Naive thymus-derived CD8-positive, alpha-beta T cell (primary cell): Measurements from ENCODE around the gene CXCR4. TPM values are rescaled to one million over a fixed set of nuclear protein-coding genes. Genes with fewer than 3 reads are reported as not detected.

ENCODE experiments used
- ATAC-seq, 2 donors: fragments of 150-1000 bp; cut with Tn5 transposase in 1 of 2; sonication (Bioruptor Pico), chemical (Tn5 transposase) in 1 of 2; 1 replicate in 1 of 2; 2 replicates in 1 of 2; pipeline ENCODE4 v1.10.0; 2021; ENCODE audit warnings: mild to moderate bottlenecking in 2 of 2, moderate library complexity in 2 of 2
- POLR2A ChIA-PET: fragments of 350-600 bp; sonication (Branson Sonifier 250); formaldehyde crosslinking; loops from one replicate; lab custom pipeline; 2021; ENCODE audit warnings: antibody characterized with exemption; lab: Charles Lee
- DNase-seq, 10 donors: peaks; one replicate each; pipeline versions ENCODE4 v3.0.0 to v3.0.0-alpha.2; 2020 to 2022
- H3K27ac Mint-ChIP-seq, 10 donors: one replicate each; pipeline ENCODE4 v1.8.0; 2020 to 2022; ENCODE audit warnings: mild to moderate bottlenecking in 10 of 10, mixed read lengths in 10 of 10, moderate library complexity in 4 of 10, inconsistent platforms in 1 of 10
- H3K27me3 Mint-ChIP-seq, 5 donors: one replicate each; pipeline ENCODE4 v1.8.0; 2021 to 2022; ENCODE audit warnings: mixed read lengths in 5 of 5
- H3K36me3 Mint-ChIP-seq, 3 donors: one replicate each; pipeline ENCODE4 v1.8.0; 2020 to 2022; ENCODE audit warnings: mixed read lengths in 3 of 3, mild to moderate bottlenecking in 2 of 3, inconsistent platforms in 1 of 3
- H3K4me1 Mint-ChIP-seq, 4 donors: one replicate each; pipeline ENCODE4 v1.8.0; 2021 to 2022; ENCODE audit warnings: mixed read lengths in 4 of 4
- H3K4me3 Mint-ChIP-seq, 10 donors: one replicate each; pipeline ENCODE4 v1.8.0; 2020 to 2022; ENCODE audit warnings: mild to moderate bottlenecking in 10 of 10, mixed read lengths in 10 of 10, moderate library complexity in 6 of 10, inconsistent platforms in 1 of 10
- H3K9me3 Mint-ChIP-seq, 9 donors: one replicate each; pipeline ENCODE4 v1.8.0; 2020 to 2022; ENCODE audit warnings: mixed read lengths in 9 of 9, mild to moderate bottlenecking in 3 of 9, inconsistent platforms in 1 of 9, moderate library complexity in 1 of 9
- polyA plus RNA-seq, 3 donors: library from polyadenylated mRNA; unstranded; fragments of 300-500 nt; fragmentation: Illumina TruSeq; gene quantifications; one replicate each; pipeline ENCODE4 v1.2.3, GENCODE V29; 2021
- total RNA-seq, 8 experiments: library from RNA in 2 of 8; stranded (reverse) in 2 of 8; gene quantifications; one replicate each; pipeline ENCODE4 v1.2.3 and lab custom pipeline; 2021 to 2026

The CXCR4 gene
- total and polyA plus RNA-seq, 5 experiments from 2014 or later, result 366 to 1,161 (median 439) TPM

DNA sequence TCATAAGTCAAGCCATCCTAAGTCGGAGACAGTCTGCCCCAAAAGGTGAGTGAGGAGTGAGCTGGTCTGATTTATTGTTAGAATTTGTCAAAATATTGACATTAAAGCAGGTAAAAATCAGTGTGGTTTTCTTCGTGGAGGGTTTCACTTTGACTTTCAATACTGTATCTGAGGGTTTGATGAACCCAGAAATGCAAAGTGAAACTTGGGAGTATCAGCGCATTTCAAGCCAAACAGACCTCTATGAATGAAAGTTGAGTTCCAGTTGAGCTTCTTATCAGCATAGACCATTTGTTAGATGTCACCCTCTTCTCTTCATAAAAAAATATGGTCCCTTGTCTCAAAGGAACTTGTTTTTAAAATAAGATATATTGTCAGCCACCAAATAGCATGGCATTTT is 21.7 kb upstream of the CXCR4 start:
- peak overlapping the region; percentile 99 to 100 (median 100) for H3K27ac Mint-ChIP-seq
- no peaks in the 10 kb centered on the region for H3K27me3 Mint-ChIP-seq
- DNase-seq (peak in 3 of 10 donors; percentile 43 to 64 (median 52)), ATAC-seq (peak in 1 of 2 donors; percentile 2)
- H3K9me3 Mint-ChIP-seq, result no peaks in the 10 kb centered on the region
- peak overlapping the region; percentile 40 to 85 (median 74) for H3K4me3 Mint-ChIP-seq
- POLR2A ChIA-PET, result interaction anchor here (0.7 to 17.3 kb wide), 7 partner anchors 14 to 237 kb away, joined by 3 to 703 read pairs (median 3); partner anchors contain the start of gene CXCR4
- H3K4me1 Mint-ChIP-seq, result peaks cover 53 to 93% (median 92%) of the 10 kb centered on the region in 4 donors
- H3K36me3 Mint-ChIP-seq, result no peaks in the 10 kb centered on the region

DNA sequence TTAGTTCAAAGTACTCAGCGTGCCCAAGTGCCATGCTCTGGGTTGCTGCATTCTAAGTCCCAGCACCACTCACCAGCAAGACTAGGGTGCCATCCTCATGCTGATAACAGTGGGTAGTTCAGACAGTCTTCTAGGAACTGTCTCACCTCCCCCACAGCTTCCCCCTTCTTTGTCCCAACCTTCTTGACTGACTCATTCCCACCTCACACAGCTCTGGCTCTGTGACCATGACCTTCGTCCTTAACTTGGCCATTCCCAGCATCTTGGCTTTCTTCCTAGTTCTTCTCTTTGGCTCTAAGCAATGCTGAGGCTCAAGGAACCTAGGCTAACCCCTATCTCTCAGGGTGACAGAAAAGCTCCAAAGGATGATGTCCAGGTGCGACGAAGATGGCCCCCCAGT is 20.0 kb upstream of the CXCR4 start:
- H3K27ac Mint-ChIP-seq, result peak overlapping the region; percentile 99 to 100 (median 100)

GRCh38 chr2:136136931-136137330 is 19.0 kb upstream of the CXCR4 start:
- peaks cover 54 to 99% (median 95%) of the 10 kb centered on the region in 4 donors for H3K4me1 Mint-ChIP-seq
- H3K27ac Mint-ChIP-seq, result peak overlapping the region; percentile 99 to 100 (median 100)
- DNase-seq (peak in 2 of 10 donors; percentile 39 to 70), ATAC-seq (peak in 1 of 2 donors; percentile 1)
- POLR2A ChIA-PET, result interaction anchor here (0.6 to 17.3 kb wide), 25 partner anchors 8 to 1084 kb away, joined by 3 to 703 read pairs (median 7); partner anchors contain the start of genes CXCR4 and DARS1
- no peaks in the 10 kb centered on the region for H3K36me3 Mint-ChIP-seq
- H3K4me3 Mint-ChIP-seq, result peak overlapping the region; percentile 64 to 89 (median 82)
- H3K27me3 Mint-ChIP-seq, result no peaks in the 10 kb centered on the region
- H3K9me3 Mint-ChIP-seq, result no peaks in the 10 kb centered on the region

More for the DNA sequence above, 20.0 kb upstream of the CXCR4 start:
- Mint-ChIP-seq H3K36me3 (no peaks in the 10 kb centered on the region), H3K4me3 (peak overlapping the region in 9 of 10 donors; percentile 70 to 89 (median 84)), H3K4me1 (peaks cover 54 to 98% (median 94%) of the 10 kb centered on the region in 4 donors), H3K9me3 (no peaks in the 10 kb centered on the region), H3K27me3 (no peaks in the 10 kb centered on the region)
- ATAC-seq (no peak), DNase-seq (no peak)
- POLR2A ChIA-PET, result interaction anchor here (2.5 to 17.3 kb wide), 7 partner anchors 12 to 244 kb away, joined by 12 to 703 read pairs (median 34); partner anchors contain the start of genes CXCR4 and DARS1

- H3K4me3 Mint-ChIP-seq, result peak overlapping the region; percentile 64 to 89 (median 84)
- H3K9me3 Mint-ChIP-seq, result no peaks in the 10 kb centered on the region
- no peaks in the 10 kb centered on the region for H3K36me3 Mint-ChIP-seq
- DNase-seq (peak; percentile 64 to 97 (median 94)), ATAC-seq (peak; percentile 58 to 60)
- POLR2A ChIA-PET, result interaction anchor here (0.6 to 17.3 kb wide), 29 partner anchors 9 to 1083 kb away, joined by 3 to 703 read pairs (median 7); partner anchors contain the start of genes CXCR4 and DARS1
- H3K4me1 Mint-ChIP-seq, result peaks cover 53 to 98% (median 95%) of the 10 kb centered on the region in 4 donors
- no peaks in the 10 kb centered on the region for H3K27me3 Mint-ChIP-seq
- H3K27ac Mint-ChIP-seq, result peak overlapping the region; percentile 99 to 100 (median 100)
These were observed 18.3 kb upstream of the CXCR4 start for GRCh38 chr2:136135921-136136906.

DNA sequence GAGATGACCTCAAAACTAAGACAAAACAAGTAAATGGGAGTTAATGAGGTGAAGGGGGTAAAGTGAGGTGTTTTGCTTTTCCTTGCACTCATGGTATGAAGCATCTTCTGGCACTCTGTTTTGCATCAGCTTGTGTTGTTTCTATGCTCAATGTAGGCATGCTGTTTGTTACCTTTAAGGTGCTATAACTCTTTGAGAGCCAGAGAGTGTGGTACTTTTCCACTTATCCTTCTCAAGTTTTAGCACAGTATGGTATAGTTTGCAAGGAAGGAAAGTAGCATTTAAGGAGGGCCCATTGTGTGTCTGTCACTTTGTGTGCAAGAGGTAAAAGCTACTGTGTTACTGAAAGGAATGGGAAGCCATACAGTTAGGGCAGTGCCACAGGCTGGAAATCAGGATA is 17.5 kb upstream of the CXCR4 start:
- peak in 2 of 10 donors; percentile 60 to 61 for DNase-seq
- POLR2A ChIA-PET, result interaction anchor here (0.7 to 17.3 kb wide), 20 partner anchors 9 to 1082 kb away, joined by 3 to 703 read pairs (median 10); partner anchors contain the start of genes CXCR4 and DARS1
- ATAC-seq, result no peak
- H3K9me3 Mint-ChIP-seq, result no peaks in the 10 kb centered on the region
- peak overlapping the region; percentile 99 to 100 (median 100) for H3K27ac Mint-ChIP-seq
- no peaks in the 10 kb centered on the region for H3K27me3 Mint-ChIP-seq
- no peaks in the 10 kb centered on the region for H3K36me3 Mint-ChIP-seq
- peaks cover 59 to 98% (median 96%) of the 10 kb centered on the region in 4 donors for H3K4me1 Mint-ChIP-seq
- H3K4me3 Mint-ChIP-seq, result peak overlapping the region; percentile 64 to 89 (median 84)

- peak in 1 of 2 donors; percentile 3 for ATAC-seq
- H3K27ac Mint-ChIP-seq, result peak overlapping the region; percentile 99 to 100 (median 100)
- POLR2A ChIA-PET, result interaction anchor here (0.6 to 17.3 kb wide), 12 partner anchors 8 to 248 kb away, joined by 3 to 703 read pairs (median 4); partner anchors contain the start of gene CXCR4
These were observed 16.2 kb upstream of the CXCR4 start for GRCh38 chr2:136134126-136134525.

GRCh38 chr2:136133586-136133985 is 15.6 kb upstream of the CXCR4 start:
- DNase-seq, result no peak
- no peak for ATAC-seq
- Mint-ChIP-seq H3K4me1 (peaks cover 63 to 98% (median 97%) of the 10 kb centered on the region in 4 donors), H3K9me3 (no peaks in the 10 kb centered on the region), H3K27ac (peak overlapping the region; percentile 99 to 100 (median 100)), H3K27me3 (no peaks in the 10 kb centered on the region), H3K4me3 (peak overlapping the region; percentile 70 to 95 (median 86)), H3K36me3 (no peaks in the 10 kb centered on the region)
- POLR2A ChIA-PET, result interaction anchor here (0.5 to 17.3 kb wide), 15 partner anchors 8 to 249 kb away, joined by 3 to 703 read pairs (median 3); partner anchors contain the start of gene CXCR4

More at GRCh38 chr2:136134126-136134525, 16.2 kb upstream of the CXCR4 start:
- no peaks in the 10 kb centered on the region for H3K36me3 Mint-ChIP-seq
- H3K9me3 Mint-ChIP-seq, result no peaks in the 10 kb centered on the region
- DNase-seq, result peak in 8 of 10 donors; percentile 64 to 84 (median 75)
- H3K4me3 Mint-ChIP-seq, result peak overlapping the region; percentile 70 to 95 (median 86)
- peaks cover 60 to 98% (median 97%) of the 10 kb centered on the region in 4 donors for H3K4me1 Mint-ChIP-seq
- H3K27me3 Mint-ChIP-seq, result no peaks in the 10 kb centered on the region

GRCh38 chr2:136133176-136133575 is 15.2 kb upstream of the CXCR4 start:
- Mint-ChIP-seq H3K27ac (peak overlapping the region; percentile 99 to 100 (median 100)), H3K4me3 (peak overlapping the region; percentile 73 to 95 (median 87)), H3K27me3 (no peaks in the 10 kb centered on the region), H3K9me3 (no peaks in the 10 kb centered on the region), H3K36me3 (no peaks in the 10 kb centered on the region), H3K4me1 (peaks cover 63 to 98% (median 97%) of the 10 kb centered on the region in 4 donors)
- POLR2A ChIA-PET, result interaction anchor here (0.5 to 17.3 kb wide), 12 partner anchors 7 to 249 kb away, joined by 3 to 703 read pairs (median 4); partner anchors contain the start of genes CXCR4 and DARS1
- DNase-seq, result peak in 3 of 10 donors; percentile 18 to 23 (median 22)
- ATAC-seq, result no peak

GRCh38 chr2:136132825-136133155 is 14.8 kb upstream of the CXCR4 start:
- Mint-ChIP-seq H3K36me3 (no peaks in the 10 kb centered on the region), H3K4me3 (peak overlapping the region; percentile 73 to 95 (median 87)), H3K4me1 (peaks cover 61 to 98% (median 97%) of the 10 kb centered on the region in 4 donors), H3K9me3 (no peaks in the 10 kb centered on the region), H3K27ac (peak overlapping the region; percentile 99 to 100 (median 100)), H3K27me3 (no peaks in the 10 kb centered on the region)
- DNase-seq (peak in 1 of 10 donors; percentile 33), ATAC-seq (no peak)
- POLR2A ChIA-PET, result interaction anchor here (0.7 to 17.3 kb wide), 10 partner anchors 7 to 195 kb away, joined by 3 to 703 read pairs (median 4); partner anchors contain the start of genes CXCR4 and DARS1

- ATAC-seq (peak; percentile 26 to 44), DNase-seq (peak; percentile 53 to 96 (median 90))
- Mint-ChIP-seq H3K36me3 (no peaks in the 10 kb centered on the region), H3K4me3 (peak overlapping the region; percentile 73 to 95 (median 87)), H3K27me3 (no peaks in the 10 kb centered on the region), H3K9me3 (no peaks in the 10 kb centered on the region), H3K4me1 (peaks cover 61 to 98% (median 97%) of the 10 kb centered on the region in 4 donors), H3K27ac (peak overlapping the region; percentile 99 to 100 (median 100))
- POLR2A ChIA-PET, result interaction anchor here (0.5 to 17.3 kb wide), 18 partner anchors 6 to 444 kb away, joined by 3 to 703 read pairs (median 4); partner anchors contain the start of genes CXCR4 and DARS1
These were observed 14.2 kb upstream of the CXCR4 start for GRCh38 chr2:136131961-136132824.

- peaks cover 59 to 98% (median 96%) of the 10 kb centered on the region in 4 donors for H3K4me1 Mint-ChIP-seq
- no peaks in the 10 kb centered on the region for H3K27me3 Mint-ChIP-seq
- POLR2A ChIA-PET, result interaction anchor here (0.5 to 17.3 kb wide), 14 partner anchors 6 to 444 kb away, joined by 3 to 703 read pairs (median 4); partner anchors contain the start of genes CXCR4 and DARS1
- H3K4me3 Mint-ChIP-seq, result peak overlapping the region; percentile 73 to 95 (median 87)
- H3K27ac Mint-ChIP-seq, result peak overlapping the region; percentile 99 to 100 (median 100)
- no peaks in the 10 kb centered on the region for H3K9me3 Mint-ChIP-seq
- no peaks in the 10 kb centered on the region for H3K36me3 Mint-ChIP-seq
- DNase-seq (peak in 9 of 10 donors; percentile 42 to 93 (median 86)), ATAC-seq (peak; percentile 28 to 34)
These were observed 13.6 kb upstream of the CXCR4 start for GRCh38 chr2:136131484-136131960.
